Right cardiac atrium (tissue), 5 donors: ENCODE measurements around the gene GLIS1. TPM values are rescaled to one million over a fixed set of nuclear protein-coding genes. Genes with fewer than 3 reads are reported as not detected.

Source experiments
- ATAC-seq, 2 donors: fragments of 200-7000 bp; cut with Tn5 transposase; one replicate each; pipeline versions ENCODE4 v1.8.0 to v1.9.1; 2020; ENCODE audit warnings: moderate library complexity in 2 of 2, mild to moderate bottlenecking in 1 of 2
- DNase-seq, 3 donors: peaks; one replicate each; pipeline ENCODE4 v3.0.0-alpha.2; 2020
- H3K27ac ChIP-seq: one replicate; pipeline ENCODE4 v1.5.1; 2013; ENCODE audit warnings: mild to moderate bottlenecking, low read length, control low read depth, moderate library complexity
- H3K27me3 ChIP-seq: one replicate; pipeline ENCODE4 v1.6.1; 2013; ENCODE audit not compliant: control insufficient read depth, insufficient read depth
- H3K4me1 ChIP-seq: one replicate; pipeline ENCODE4 v1.6.1; 2013; ENCODE audit warnings: low read length; ENCODE audit not compliant: control insufficient read depth, insufficient read depth
- H3K4me3 ChIP-seq: one replicate; pipeline ENCODE4 v1.5.1; 2013; ENCODE audit warnings: low read length, control low read depth
- H3K9me3 ChIP-seq: one replicate; pipeline ENCODE4 v1.6.1; 2013; ENCODE audit warnings: low read length; ENCODE audit not compliant: control insufficient read depth
- WGBS: extraction: QIAGEN DNeasy Blood & Tissue Kit; methylation state at CpG from one replicate; pipeline ENCODE4 v1.1.7; 2013; 5-methylcytosine and 5-hydroxymethylcytosine counted together
- intact Hi-C, 4 donors: fragments of 100-400 bp; cut with DNase I; formaldehyde crosslinking; loops; one replicate each; pipeline versions ENCODE4 v1.11.0 to v1.14.0; 2022 to 2023
- polyA plus RNA-seq: library from polyadenylated mRNA; stranded (reverse); fragments of 200-250 nt; gene quantifications from one replicate; pipeline ENCODE4 v1.2.3, GENCODE V29; 2013
- total RNA-seq, 4 donors: library from RNA; stranded (reverse); fragmentation: NEBNext Ultra II Directional; extraction: Animal tissue kit (Norgen Biotek cat#: 25700); gene quantifications; one replicate each; pipeline ENCODE4 v1.2.1, GENCODE V29; 2021
- donor health status: healthy with polysubstance abuse.
- donor health status: DM: no; HTN: yes; CAD: no.
- donor health status: DM: no; HTN: no; CAD: no.
- donor health status: DM: no; HTN: yes; CAD: no; lungs with severe emphysema.
- donor health status: DM: yes; HTN: yes; CAD: no.

The GLIS1 gene
- total and polyA plus RNA-seq, 5 donors: 0.14 to 0.37 (median 0.35) TPM

DNA sequence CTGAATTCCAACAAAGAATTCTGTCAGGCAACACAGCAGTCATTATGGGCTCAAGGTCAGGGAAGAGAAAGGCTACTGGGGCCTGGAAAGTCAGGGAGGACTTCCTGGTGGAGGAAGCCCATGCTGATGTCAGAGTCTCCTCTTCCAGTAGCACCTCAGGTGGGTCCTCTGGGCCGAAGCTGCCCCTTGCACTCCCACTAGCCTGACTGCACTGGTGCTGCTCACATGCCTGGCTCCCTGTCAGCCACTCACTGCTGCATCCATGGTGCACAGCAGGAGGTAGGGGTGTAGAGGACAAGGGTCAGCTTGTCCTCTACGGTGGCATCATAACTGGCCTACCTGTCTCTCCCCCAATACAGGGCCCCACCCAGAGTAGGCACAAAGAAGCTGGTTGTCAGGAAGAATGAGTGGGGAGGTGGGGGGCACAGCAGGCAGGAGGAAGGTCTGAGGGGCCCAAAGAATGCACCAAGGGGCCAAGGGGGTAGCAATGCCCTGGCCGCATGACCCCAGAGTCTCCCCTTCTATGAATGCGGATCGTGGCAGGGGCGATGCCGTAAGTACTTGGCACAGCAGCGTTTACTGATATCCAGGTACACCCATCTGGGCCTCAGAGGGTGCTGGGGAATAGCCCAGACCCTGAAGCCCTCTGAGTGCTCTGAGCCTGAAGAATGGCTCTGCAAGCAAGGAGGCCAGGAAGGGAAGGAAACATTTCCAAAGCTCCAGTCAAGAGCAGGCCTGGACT lies 80.3 kb downstream of the GLIS1 start:
- no peak for ATAC-seq
- Histone ChIP-seq H3K27ac (no peak overlapping the region), H3K4me1 (peaks cover 2% of the 10 kb centered on the region), H3K27me3 (no peaks in the 10 kb centered on the region), H3K4me3 (no peak overlapping the region), H3K9me3 (no peaks in the 10 kb centered on the region)
- intact Hi-C loops: no loop called here
- no peak for DNase-seq
- 76% methylated on average over 8 of the region's 8 CpGs for WGBS

DNA sequence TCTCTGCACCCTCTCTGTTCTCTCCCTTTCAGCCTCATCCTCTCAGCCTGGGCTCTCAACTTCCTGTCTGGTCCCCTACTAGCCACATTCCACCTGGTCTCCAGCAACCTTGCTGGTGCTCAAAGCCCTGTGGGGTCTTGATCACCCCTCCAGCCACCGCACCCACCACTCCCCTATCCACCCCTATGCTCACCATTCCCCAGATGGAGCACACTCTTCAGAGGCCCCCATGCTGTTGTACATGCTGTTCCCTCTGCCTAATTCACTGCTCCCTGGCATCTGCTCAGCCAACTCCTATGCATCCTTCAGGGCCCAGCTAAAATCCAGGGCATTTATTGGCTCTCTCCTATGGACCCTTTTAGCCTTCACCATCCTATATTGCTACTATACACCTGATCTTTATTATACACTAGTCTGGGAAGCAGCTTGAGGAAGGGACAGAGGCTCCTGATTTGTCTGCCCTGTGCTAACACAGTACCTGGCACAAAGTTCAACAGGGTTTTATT lies 81.0 kb downstream of the GLIS1 start:
- Histone ChIP-seq H3K4me3 (no peak overlapping the region), H3K9me3 (no peaks in the 10 kb centered on the region), H3K27ac (no peak overlapping the region), H3K4me1 (peaks cover 2% of the 10 kb centered on the region), H3K27me3 (no peaks in the 10 kb centered on the region)
- DNase-seq (no peak), ATAC-seq (no peak)
- intact Hi-C loops: no loop called here
- WGBS: 92% methylated on average over 1 of the region's 1 CpG

DNA sequence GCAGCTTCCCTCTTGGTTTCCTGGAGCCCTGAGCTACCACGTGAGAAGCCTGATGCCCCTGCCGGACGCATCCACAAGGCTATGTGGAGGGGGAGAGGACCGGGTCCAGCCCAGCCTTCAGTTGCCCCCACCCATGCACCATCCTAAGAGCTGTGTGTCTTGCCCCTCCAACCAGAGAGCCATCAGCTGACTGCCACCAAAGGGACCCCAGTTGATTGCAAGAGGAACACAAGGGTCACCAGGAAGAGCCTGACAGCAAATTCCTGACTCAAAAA lies 81.5 kb downstream of the GLIS1 start:
- Histone ChIP-seq H3K27ac (no peak overlapping the region), H3K27me3 (no peaks in the 10 kb centered on the region), H3K4me1 (peaks cover 2% of the 10 kb centered on the region), H3K4me3 (no peak overlapping the region), H3K9me3 (no peaks in the 10 kb centered on the region)
- no peak for ATAC-seq
- 30% methylated on average over 4 of the region's 4 CpGs for WGBS
- intact Hi-C loops: no loop called here
- DNase-seq: no peak

DNA sequence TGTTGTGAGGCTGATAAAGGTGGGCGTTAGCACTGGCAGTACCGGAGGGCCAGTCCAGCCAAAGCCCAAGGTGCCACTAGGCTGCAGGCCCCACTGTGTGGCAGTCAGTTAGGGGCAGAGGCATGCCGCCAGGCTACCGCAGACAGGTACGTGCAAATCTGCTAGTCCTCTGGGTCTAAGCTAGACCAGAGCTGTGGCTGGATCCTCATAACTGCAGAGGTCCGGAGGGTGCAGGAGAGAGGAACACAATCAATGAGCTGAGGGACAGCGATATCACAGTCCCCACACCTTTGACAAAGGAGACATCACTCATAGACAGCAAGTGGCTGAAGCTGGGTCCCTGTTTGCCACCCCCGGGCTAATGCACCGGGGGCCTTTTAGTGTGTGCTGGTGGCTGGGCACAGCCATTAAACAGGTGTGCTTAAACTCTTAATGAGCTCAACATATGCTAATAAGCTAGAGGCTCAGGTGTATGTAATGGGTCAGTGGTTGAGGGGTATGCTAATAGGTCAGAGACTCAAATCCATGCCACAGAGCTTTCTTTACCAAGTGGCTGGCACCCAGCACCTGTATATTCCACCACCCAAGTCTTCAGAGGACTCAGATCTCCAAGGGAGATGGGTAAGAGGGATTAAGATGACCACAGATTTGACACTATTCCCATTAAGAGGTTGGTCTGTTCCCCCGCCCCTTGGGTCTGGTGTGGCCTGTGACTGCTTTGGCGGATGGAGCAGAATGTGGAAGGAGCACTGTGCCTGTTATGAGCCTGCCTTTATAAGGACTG lies 82.0 kb downstream of the GLIS1 start:
- no peak overlapping the region for H3K4me3 ChIP-seq
- H3K9me3 ChIP-seq: no peaks in the 10 kb centered on the region
- WGBS: 81% methylated on average over 11 of the region's 11 CpGs
- ATAC-seq (no peak), DNase-seq (no peak)
- H3K27me3 ChIP-seq: no peaks in the 10 kb centered on the region
- peaks cover 2% of the 10 kb centered on the region for H3K4me1 ChIP-seq
- no peak overlapping the region for H3K27ac ChIP-seq
- intact Hi-C loops: no loop called here

DNA sequence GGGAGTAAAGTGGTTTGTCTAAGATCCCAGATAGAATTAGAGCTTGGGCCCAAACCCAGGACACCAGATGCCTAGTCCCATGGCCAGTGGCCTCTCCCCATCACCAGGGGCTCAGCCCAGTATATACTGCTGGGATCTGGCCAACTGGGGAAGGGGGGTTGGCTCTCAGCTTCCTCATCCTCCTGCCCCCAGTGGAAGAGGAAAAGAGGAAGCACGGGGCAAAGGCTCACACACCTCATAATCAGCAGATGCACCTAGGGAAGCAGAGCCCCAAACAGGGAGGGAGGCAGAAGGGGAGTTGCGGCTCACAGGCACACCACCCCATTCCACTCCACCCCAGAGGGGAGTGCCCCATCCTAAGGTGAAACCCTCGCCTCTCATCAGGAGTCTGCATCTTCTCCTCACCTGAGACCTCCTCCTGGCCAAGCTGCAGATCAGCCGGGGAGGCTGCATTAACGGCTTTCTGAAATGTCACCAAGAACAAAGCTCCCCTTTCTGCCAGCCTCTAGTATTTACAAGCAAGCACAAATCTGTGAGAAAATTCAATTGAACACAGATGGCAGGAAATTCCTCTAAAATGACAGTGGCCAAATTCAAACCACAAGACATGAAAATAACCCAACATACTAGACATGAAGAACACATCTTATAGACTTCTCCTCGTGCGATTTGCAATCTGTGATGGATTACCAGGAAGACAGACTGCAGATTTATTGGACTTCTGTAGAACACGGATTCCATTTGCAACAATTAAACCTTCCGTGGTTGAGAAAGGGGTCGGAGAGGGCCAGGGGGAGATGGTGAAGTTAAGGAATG lies 82.8 kb downstream of the GLIS1 start:
- Histone ChIP-seq H3K27me3 (no peaks in the 10 kb centered on the region), H3K9me3 (no peaks in the 10 kb centered on the region), H3K4me3 (no peak overlapping the region), H3K27ac (no peak overlapping the region), H3K4me1 (peaks cover 2% of the 10 kb centered on the region)
- 46% methylated on average over 10 of the region's 10 CpGs for whole genome bisulfite sequencing
- no peak for DNase-seq
- intact Hi-C loops: no loop called here
- no peak for ATAC-seq

DNA sequence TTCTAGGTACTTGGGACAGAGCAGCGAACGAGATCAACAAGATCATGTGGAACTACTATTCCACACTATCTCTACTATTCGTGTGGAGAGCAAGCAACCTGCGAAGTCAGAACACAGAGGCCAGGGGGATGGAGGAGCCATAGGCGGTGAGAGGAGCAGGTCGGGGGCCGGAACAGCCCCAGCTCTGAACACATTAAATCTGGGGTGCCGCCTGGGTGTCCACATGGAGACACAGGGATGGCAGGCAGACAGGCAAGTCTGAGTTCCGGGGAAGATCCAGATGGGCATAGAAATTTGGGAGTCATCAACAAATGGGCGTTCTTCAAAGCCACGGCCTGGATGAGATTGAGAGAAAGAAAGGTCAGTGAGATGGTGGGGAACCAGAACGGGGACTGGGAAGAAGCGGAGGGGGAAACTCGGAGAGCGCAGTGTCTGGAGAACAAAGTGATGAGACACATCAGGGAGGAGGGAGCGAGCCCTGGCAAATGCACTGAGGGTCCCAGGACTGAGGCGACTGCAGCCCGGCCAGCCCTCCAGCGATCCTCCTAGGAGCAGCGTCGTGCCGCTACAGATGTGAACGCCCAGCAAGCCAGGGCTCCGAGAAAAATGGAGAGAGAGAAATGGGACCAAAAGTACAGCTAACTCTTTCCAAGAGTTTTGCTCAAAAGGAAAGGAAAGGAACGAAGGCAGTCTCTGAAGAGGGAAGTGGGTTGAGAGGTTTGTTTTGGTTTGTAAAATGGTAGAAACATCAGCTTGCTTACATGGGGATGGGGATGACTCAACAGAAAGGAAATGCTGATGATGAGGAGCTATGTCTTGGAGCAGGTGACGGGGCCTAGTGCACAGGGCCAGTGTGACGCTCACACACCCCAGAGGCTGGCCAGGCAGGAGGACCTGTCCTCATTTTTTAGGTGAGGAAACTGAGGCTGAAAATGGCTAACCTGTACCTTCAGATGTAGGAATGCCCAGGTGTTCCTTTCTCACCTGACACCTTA lies 84.5 kb downstream of the GLIS1 start:
- ATAC-seq (no peak), DNase-seq (no peak)
- intact Hi-C loops: no loop called here
- no peaks in the 10 kb centered on the region for H3K9me3 ChIP-seq
- no peaks in the 10 kb centered on the region for H3K27me3 ChIP-seq
- WGBS: 72% methylated on average over 27 of the region's 27 CpGs
- no peak overlapping the region for H3K4me3 ChIP-seq
- H3K4me1 ChIP-seq: peaks cover 2% of the 10 kb centered on the region
- H3K27ac ChIP-seq: no peak overlapping the region

DNA sequence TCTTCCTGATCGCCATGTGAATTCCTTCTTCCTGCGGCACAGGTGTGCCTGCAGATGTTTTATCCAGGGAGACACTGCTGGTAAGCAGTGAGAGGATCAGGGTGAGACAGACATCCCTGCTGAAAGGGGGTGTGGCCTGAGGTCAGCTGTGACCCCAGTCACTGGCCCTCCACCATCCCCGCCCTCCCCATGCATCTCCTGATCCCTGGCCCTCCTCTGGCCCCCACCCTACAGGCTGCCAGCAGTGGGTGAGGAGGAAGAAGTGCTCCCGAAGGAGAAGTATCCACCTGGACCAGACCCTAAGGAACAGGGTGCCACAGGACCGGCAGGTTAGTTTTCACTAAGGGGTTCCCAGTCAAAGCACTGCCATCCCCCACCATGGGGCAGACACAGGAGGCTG lies 85.3 kb downstream of the GLIS1 start:
- Histone ChIP-seq H3K9me3 (no peaks in the 10 kb centered on the region), H3K4me1 (peaks cover 2% of the 10 kb centered on the region), H3K27ac (no peak overlapping the region), H3K27me3 (no peaks in the 10 kb centered on the region), H3K4me3 (no peak overlapping the region)
- intact Hi-C loops: no loop called here
- WGBS: 52% methylated on average over 5 of the region's 5 CpGs
- DNase-seq (no peak), ATAC-seq (no peak)

DNA sequence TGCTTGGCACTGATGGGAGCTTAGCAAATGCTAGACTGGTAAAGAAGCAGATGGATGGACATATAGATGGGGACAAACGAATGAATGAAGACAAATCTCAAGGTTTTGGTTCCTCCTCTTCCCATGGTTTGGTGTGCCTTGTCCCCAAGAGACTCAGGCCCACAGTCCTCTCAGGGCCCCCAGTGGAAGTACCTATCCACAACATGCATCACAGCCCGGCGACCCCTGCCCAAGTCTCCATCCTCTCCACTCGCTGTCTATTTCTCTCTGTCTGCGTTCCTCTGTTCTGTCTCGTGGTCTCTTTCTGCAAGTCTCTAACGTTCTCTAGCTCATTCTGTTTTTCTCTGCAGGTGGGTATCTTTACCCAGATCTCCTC lies 85.8 kb downstream of the GLIS1 start:
- DNase-seq (no peak), ATAC-seq (no peak)
- 71% methylated on average over 7 of the region's 7 CpGs for WGBS
- H3K27me3 ChIP-seq: no peaks in the 10 kb centered on the region
- no peak overlapping the region for H3K4me3 ChIP-seq
- H3K27ac ChIP-seq: no peak overlapping the region
- intact Hi-C loops: no loop called here
- no peaks in the 10 kb centered on the region for H3K9me3 ChIP-seq
- H3K4me1 ChIP-seq: peaks cover 2% of the 10 kb centered on the region

DNA sequence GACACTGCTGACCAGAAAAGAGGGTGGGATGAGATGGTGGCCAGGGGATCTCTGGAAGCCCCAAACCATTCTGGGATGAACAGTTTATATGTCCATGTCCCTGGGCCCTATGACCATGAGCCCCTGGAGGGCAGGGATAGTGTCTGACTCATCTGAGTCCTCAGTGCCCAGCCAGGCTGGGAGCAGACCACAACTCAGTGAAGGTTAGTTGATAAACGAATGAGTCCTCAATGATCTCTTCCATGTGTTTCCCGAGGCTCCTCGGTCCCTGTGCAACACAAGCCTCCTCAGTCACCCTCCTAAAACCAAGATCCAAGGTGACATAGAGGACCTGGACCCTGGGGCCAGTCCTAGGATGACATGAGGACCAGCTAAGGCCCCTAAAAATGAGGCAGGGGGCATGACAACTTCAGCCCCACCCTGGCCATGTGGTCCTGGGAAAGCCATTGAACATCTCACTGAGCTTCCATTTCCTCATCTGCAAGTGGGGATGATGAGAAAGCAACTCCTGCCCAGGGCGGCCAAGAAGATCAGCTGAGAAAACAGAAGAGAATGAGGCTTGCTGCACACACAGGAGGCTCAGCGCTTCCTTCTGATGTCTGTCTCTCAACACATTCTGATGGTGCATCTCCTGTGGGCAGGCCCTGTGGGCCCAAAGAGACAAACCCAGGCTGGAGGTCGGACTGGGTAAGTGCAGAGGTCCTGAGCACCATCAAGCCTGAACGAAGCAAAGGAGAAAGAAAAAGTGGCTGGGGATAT lies 86.3 kb downstream of the GLIS1 start:
- no peak overlapping the region for H3K4me3 ChIP-seq
- no peaks in the 10 kb centered on the region for H3K27me3 ChIP-seq
- no peaks in the 10 kb centered on the region for H3K9me3 ChIP-seq
- H3K27ac ChIP-seq: no peak overlapping the region
- DNase-seq (no peak), ATAC-seq (no peak)
- 79% methylated on average over 7 of the region's 7 CpGs for WGBS
- peaks cover 2% of the 10 kb centered on the region for H3K4me1 ChIP-seq
- intact Hi-C loops: no loop called here

DNA sequence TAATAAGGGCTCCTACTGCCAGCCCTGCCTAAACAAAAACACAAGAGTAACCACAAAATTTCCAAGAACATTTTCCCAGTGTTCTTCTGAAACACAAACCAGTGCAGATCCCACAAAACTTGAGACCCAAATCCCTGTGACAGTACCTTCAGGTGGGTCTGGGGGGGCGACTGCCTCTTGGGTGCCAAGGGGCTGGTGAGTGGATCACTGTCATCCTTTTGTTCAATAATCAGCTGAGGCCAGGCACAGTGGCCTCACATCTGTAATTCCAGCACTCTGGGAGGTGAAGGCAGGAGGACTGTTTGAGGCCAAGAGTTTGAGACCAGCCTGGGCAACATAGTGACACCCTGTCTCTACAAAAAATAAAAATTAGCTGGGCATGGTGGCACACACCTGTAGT lies 87.6 kb downstream of the GLIS1 start:
- 74% methylated on average over 1 of the region's 1 CpG for WGBS
- H3K27me3 ChIP-seq: no peaks in the 10 kb centered on the region
- peaks cover 2% of the 10 kb centered on the region for H3K4me1 ChIP-seq
- H3K9me3 ChIP-seq: no peaks in the 10 kb centered on the region
- H3K27ac ChIP-seq: no peak overlapping the region
- no peak overlapping the region for H3K4me3 ChIP-seq
- intact Hi-C loops: no loop called here
- ATAC-seq (no peak), DNase-seq (no peak)
